C4-2B (cell line): Measurements from ENCODE around the gene ZNF496.

Experiments used
- CTCF ChIP-seq: fragments of 450-650 bp; conservative IDR thresholded peaks from 2 replicates; pipeline ENCODE4 v1.5.1; 2017; ENCODE audit warnings: mild to moderate bottlenecking
- ZFX ChIP-seq: fragments of 450-650 bp; IDR thresholded peaks from 2 replicates; pipeline ENCODE4 v1.6.1; 2017

GRCh38 chr1:247365023-247365422, 33.4 kb upstream of the ZNF496 start:
- TF ChIP-seq CTCF, result no peak
- no peak for TF ChIP-seq ZFX
